ENCODE results near the gene SPTLC3. TPM values are rescaled to one million over a fixed set of nuclear protein-coding genes. Genes with fewer than 3 reads are reported as not detected.

Gene SPTLC3
- total RNA-seq, 4 donors from 2014 or later = 9.2 to 17.1 (median 13.9) TPM

- H3K27me3 ChIP-seq = no peaks in the 10 kb centered on the region
- no peak for DNase-seq (ENCODE audit: low spot score in 2 of 2)
- H3K4me3 ChIP-seq = no peak overlapping the region
- peak overlapping the region in 1 of 4 donors; percentile 34 for H3K27ac ChIP-seq
- peaks cover 0 to 5% (median 0%) of the 10 kb centered on the region in 3 donors for H3K36me3 ChIP-seq
- no peaks in the 10 kb centered on the region for H3K4me1 ChIP-seq
- TF ChIP-seq, protein P1, sequence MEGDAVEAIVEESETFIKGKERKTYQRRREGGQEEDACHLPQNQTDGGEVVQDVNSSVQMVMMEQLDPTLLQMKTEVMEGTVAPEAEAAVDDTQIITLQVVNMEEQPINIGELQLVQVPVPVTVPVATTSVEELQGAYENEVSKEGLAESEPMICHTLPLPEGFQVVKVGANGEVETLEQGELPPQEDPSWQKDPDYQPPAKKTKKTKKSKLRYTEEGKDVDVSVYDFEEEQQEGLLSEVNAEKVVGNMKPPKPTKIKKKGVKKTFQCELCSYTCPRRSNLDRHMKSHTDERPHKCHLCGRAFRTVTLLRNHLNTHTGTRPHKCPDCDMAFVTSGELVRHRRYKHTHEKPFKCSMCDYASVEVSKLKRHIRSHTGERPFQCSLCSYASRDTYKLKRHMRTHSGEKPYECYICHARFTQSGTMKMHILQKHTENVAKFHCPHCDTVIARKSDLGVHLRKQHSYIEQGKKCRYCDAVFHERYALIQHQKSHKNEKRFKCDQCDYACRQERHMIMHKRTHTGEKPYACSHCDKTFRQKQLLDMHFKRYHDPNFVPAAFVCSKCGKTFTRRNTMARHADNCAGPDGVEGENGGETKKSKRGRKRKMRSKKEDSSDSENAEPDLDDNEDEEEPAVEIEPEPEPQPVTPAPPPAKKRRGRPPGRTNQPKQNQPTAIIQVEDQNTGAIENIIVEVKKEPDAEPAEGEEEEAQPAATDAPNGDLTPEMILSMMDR (IDR thresholded peaks at IDR 0.05) = no peak
- peak in 1 of 2 donors; percentile 30 for TF ChIP-seq EP300 (IDR thresholded peaks at IDR 0.05)
- no peak for TF ChIP-seq POLR2A (IDR thresholded peaks at IDR 0.05)
- WGBS, 2 donors = 27 to 33% methylated on average over 3 of the region's 3 CpGs
- no peaks in the 10 kb centered on the region for H3K9me3 ChIP-seq
These were observed 45.2 kb downstream of the SPTLC3 start for GRCh38 chr20:13054011-13054410.

DNA sequence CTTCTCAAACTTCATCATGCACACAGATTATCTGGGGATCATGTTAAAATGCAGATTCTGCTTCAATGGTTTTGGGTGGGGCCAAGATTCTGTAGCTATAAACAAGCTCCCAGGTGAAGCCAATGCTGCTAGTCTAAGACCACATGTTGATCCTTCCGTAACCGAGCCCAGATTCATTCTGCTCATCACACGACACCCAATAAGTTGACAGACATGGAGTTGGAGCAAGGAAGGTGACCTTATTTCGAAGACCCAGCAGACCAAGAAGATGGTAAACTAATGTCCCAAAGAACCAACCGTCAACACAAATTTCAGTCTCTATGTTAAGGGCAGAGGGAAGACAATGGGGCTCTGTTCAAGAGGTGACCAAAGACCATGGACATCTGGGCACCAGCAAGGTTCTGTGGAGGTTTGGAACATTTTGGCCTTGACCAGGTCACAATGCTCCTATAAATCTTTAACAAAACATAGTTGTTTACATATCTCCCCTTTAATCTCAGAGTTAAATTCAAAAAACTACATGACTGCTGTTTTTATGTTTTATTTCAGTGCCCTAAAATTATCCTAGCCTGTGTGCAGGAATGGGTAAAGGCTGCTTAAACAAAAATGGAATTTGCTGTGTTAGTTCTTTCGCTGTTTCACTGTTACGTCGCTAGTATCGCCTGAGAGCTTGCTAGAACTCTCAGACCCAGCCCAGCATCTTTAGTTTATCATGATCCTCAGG lies 50.1 kb downstream of the SPTLC3 start:
- Histone ChIP-seq H3K36me3 (no peaks in the 10 kb centered on the region), H3K4me1 (no peaks in the 10 kb centered on the region), H3K27me3 (no peaks in the 10 kb centered on the region), H3K27ac (no peak overlapping the region), H3K4me3 (no peak overlapping the region), H3K9me3 (no peaks in the 10 kb centered on the region)
- no peak for DNase-seq (ENCODE audit: low spot score in 2 of 2)
- no peak for TF ChIP-seq POLR2A (IDR thresholded peaks at IDR 0.05)
- TF ChIP-seq EP300 (IDR thresholded peaks at IDR 0.05) = no peak
- TF ChIP-seq, protein P1 (IDR thresholded peaks at IDR 0.05) = no peak
- WGBS, 2 donors = 83 to 86% methylated on average over 9 of the region's 9 CpGs

DNA sequence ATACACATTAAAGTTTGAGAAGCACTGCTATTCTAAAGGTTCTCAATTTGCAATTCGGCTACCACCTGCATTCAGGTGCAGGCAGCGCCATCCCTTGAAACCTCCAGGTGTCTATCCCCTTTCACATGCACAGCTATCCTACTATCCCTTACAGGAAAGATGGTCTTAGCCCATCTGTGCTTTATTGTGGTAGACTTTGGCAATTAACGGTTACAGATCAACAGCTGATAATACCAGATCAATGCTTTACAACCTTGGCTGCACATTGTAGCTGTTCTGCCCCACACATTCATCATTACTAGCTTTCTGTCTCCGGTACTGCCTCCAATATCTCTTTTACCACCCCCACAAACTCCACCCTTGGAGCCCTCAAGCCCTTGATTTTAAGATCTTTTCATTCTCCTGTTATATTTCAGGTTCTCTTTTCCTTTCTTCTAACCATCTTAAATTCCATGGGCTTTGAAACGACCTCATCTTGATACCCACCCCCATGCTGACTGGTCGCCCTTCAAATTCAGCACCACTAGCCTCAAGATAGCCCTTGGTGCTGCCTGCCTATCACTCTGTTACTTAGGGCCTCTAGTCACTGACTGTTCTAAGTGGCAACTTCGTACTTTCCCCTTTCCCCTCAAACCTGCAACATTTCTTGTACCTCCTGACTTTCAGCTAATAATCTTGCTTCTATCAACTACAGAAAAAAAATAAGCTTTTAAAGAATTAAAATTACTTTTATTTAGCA lies 50.8 kb downstream of the SPTLC3 start:
- Histone ChIP-seq H3K9me3 (no peaks in the 10 kb centered on the region), H3K36me3 (no peaks in the 10 kb centered on the region), H3K27me3 (no peaks in the 10 kb centered on the region), H3K27ac (no peak overlapping the region), H3K4me3 (no peak overlapping the region), H3K4me1 (no peaks in the 10 kb centered on the region)
- 67 to 76% methylated on average over 7 of the region's 7 CpGs for WGBS, 2 donors
- TF ChIP-seq EP300 (IDR thresholded peaks at IDR 0.05) (no peak), POLR2A (IDR thresholded peaks at IDR 0.05) (no peak)
- TF ChIP-seq, protein P1 (IDR thresholded peaks at IDR 0.05) = no peak
- DNase-seq (ENCODE audit: low spot score in 2 of 2) = no peak

DNA sequence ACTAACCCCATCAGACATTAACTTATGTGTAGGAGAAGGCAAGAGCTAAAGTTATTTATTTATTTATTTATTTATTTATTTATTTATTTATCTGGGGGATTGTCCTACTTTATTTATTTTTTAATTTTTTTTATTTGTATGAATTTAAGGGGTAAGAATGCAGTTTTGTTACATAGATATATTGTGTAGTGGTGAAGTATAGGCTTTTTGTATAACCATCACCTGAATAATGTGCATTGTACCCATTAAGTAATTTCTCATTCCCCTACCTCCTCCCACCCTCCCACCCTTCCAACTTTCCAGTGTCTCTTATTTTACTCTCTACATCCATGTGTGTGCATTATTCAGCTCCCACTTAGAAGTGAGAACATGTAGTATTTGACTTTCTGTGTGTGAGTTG lies 51.6 kb downstream of the SPTLC3 start:
- Histone ChIP-seq H3K27me3 (no peaks in the 10 kb centered on the region), H3K4me3 (no peak overlapping the region), H3K27ac (no peak overlapping the region), H3K4me1 (no peaks in the 10 kb centered on the region), H3K9me3 (no peaks in the 10 kb centered on the region), H3K36me3 (no peaks in the 10 kb centered on the region)
- TF ChIP-seq, protein P1 (IDR thresholded peaks at IDR 0.05) = no peak
- TF ChIP-seq POLR2A (IDR thresholded peaks at IDR 0.05) (no peak), EP300 (IDR thresholded peaks at IDR 0.05) (no peak)
- no peak for DNase-seq (ENCODE audit: low spot score in 2 of 2)

- Histone ChIP-seq H3K4me3 (no peak overlapping the region), H3K27ac (no peak overlapping the region), H3K36me3 (no peaks in the 10 kb centered on the region), H3K27me3 (no peaks in the 10 kb centered on the region), H3K4me1 (no peaks in the 10 kb centered on the region), H3K9me3 (peaks cover 0 to 5% (median 0%) of the 10 kb centered on the region in 4 donors)
- WGBS, 2 donors = 92 to 94% methylated on average over 3 of the region's 3 CpGs
- DNase-seq (ENCODE audit: low spot score in 2 of 2) = no peak
- TF ChIP-seq, protein P1 (IDR thresholded peaks at IDR 0.05) = no peak
- TF ChIP-seq POLR2A (IDR thresholded peaks at IDR 0.05) (no peak), EP300 (IDR thresholded peaks at IDR 0.05) (no peak)
These were observed 52.6 kb downstream of the SPTLC3 start for GRCh38 chr20:13061381-13061780.

Measured in tibial nerve (tissue), 4 donors.